GM12864 (cell line): ENCODE data around the gene PTS.

ENCODE experiments used
- DNase-seq: peaks from one replicate; pipeline ENCODE4 v3.0.0-alpha.2; 2011; ENCODE audit warnings: low read depth
- H3K4me3 ChIP-seq: 2 replicates; pipeline ENCODE4 v1.5.1; 2011; ENCODE audit warnings: mild to moderate bottlenecking, low read depth, low read length, control low read depth
- CTCF ChIP-seq: IDR thresholded peaks from 2 replicates; pipeline ENCODE4 v1.5.1; 2011; ENCODE audit warnings: low read depth, mild to moderate bottlenecking, moderate library complexity, low read length, control low read depth, inconsistent platforms; ENCODE audit errors: missing control alignments

PTS gene

GRCh38 chr11:112238041-112238440, 11.8 kb downstream of the PTS start:
- no peak for DNase-seq
- no peak for TF ChIP-seq CTCF
- no peak overlapping the region for H3K4me3 ChIP-seq

- no peak for DNase-seq
- no peak overlapping the region for H3K4me3 ChIP-seq
- TF ChIP-seq CTCF: no peak
Observed at GRCh38 chr11:112241486-112241885, 15.3 kb downstream of the PTS start.

- no peak overlapping the region for H3K4me3 ChIP-seq
- no peak for DNase-seq
- TF ChIP-seq CTCF: no peak
Observed at GRCh38 chr11:112247201-112247600, 21.0 kb downstream of the PTS start.

GRCh38 chr11:112248201-112248600, 22.0 kb downstream of the PTS start:
- no peak for DNase-seq
- TF ChIP-seq CTCF: no peak

GRCh38 chr11:112249871-112250610, 23.8 kb downstream of the PTS start:
- no peak overlapping the region for H3K4me3 ChIP-seq
- DNase-seq: no peak
- TF ChIP-seq CTCF: no peak

More at GRCh38 chr11:112248201-112248600, 22.0 kb downstream of the PTS start:
- no peak overlapping the region for H3K4me3 ChIP-seq

GRCh38 chr11:112253605-112254242, 27.5 kb downstream of the PTS start:
- H3K4me3 ChIP-seq: no peak overlapping the region
- no peak for DNase-seq
- no peak for TF ChIP-seq CTCF
